Keratinocyte (primary cell): ENCODE data around the gene ZNF662. TPM values are rescaled to one million over a fixed set of nuclear protein-coding genes. Genes with fewer than 3 reads are reported as not detected.
A peak's percentile ranks its signal among the peaks of the same experiment; 100 is the strongest.

Experiments used
- DNase-seq: peaks from one replicate; pipeline ENCODE4 v3.0.0-alpha.2; 2011; ENCODE audit warnings: low read depth, missing footprints, low spot score
- FAIRE-seq: peaks from 2 replicates; lab custom pipeline; 2011; peaks lifted over from hg19 to GRCh38; lab: Jason Lieb, UNC
- H2AFZ ChIP-seq: 2 replicates; pipeline ENCODE4 v1.6.0; 2012; ENCODE audit warnings: low read length, control low read depth, inconsistent platforms; ENCODE audit not compliant: control insufficient read depth
- H3K27ac ChIP-seq: 2 replicates; pipeline ENCODE4 v1.5.1; 2011; ENCODE audit warnings: low read length; ENCODE audit not compliant: control insufficient read depth, insufficient read depth
- H3K27me3 ChIP-seq: 3 replicates; pipeline ENCODE4 v1.6.0; 2011; ENCODE audit warnings: low read length; ENCODE audit not compliant: control insufficient read depth, insufficient read depth; ENCODE audit errors: extremely low read depth
- H3K36me3 ChIP-seq, 2 experiments: 2 replicates in 1 of 2; 3 replicates in 1 of 2; pipeline ENCODE4 v1.5.1; 2011; ENCODE audit warnings: low read length in 2 of 2, mild to moderate bottlenecking in 1 of 2; ENCODE audit not compliant: control insufficient read depth in 2 of 2, insufficient read depth in 2 of 2; ENCODE audit errors: extremely low read depth in 1 of 2
- H3K4me1 ChIP-seq: 3 replicates; pipeline ENCODE4 v1.5.1; 2011; ENCODE audit warnings: low read length; ENCODE audit not compliant: control insufficient read depth, insufficient read depth; ENCODE audit errors: extremely low read depth
- H3K4me2 ChIP-seq: 3 replicates; pipeline ENCODE4 v1.6.0; 2011; ENCODE audit warnings: low read depth, low read length; ENCODE audit not compliant: control insufficient read depth, insufficient read depth; ENCODE audit errors: extremely low read depth
- H3K4me3 ChIP-seq, 3 experiments: fragments of 200-600 bp in 1 of 3; sonication (generic) in 1 of 3; 2 replicates in 2 of 3; 3 replicates in 1 of 3; pipeline ENCODE4 v1.5.1; 2011 to 2016; ENCODE audit warnings: low read length in 3 of 3, mild to moderate bottlenecking in 3 of 3, control low read depth in 2 of 3, inconsistent platforms in 1 of 3, low read depth in 1 of 3, mixed read lengths in 1 of 3, mixed run types in 1 of 3, moderate library complexity in 1 of 3; ENCODE audit not compliant: control insufficient read depth in 2 of 3, insufficient read depth in 2 of 3; ENCODE audit errors: extremely low read depth in 1 of 3
- H3K79me2 ChIP-seq: 2 replicates; pipeline ENCODE4 v1.6.0; 2012; ENCODE audit warnings: low read length; ENCODE audit not compliant: control insufficient read depth, insufficient read depth
- H3K9ac ChIP-seq: 3 replicates; pipeline ENCODE4 v1.6.0; 2011; ENCODE audit warnings: low read length; ENCODE audit not compliant: control insufficient read depth, insufficient read depth; ENCODE audit errors: extremely low read depth
- H3K9me1 ChIP-seq: 3 replicates; pipeline ENCODE4 v1.6.0; 2011; ENCODE audit warnings: low read length; ENCODE audit not compliant: control insufficient read depth, insufficient read depth; ENCODE audit errors: extremely low read depth
- H3K9me3 ChIP-seq: 2 replicates; pipeline ENCODE4 v1.5.1; 2012; ENCODE audit warnings: low read depth, low read length; ENCODE audit not compliant: control insufficient read depth
- H4K20me1 ChIP-seq: 3 replicates; pipeline ENCODE4 v1.6.0; 2011; ENCODE audit warnings: low read length; ENCODE audit not compliant: control insufficient read depth, insufficient read depth; ENCODE audit errors: extremely low read depth
- CTCF ChIP-seq, 3 experiments: IDR thresholded peaks in 1 of 3; conservative IDR thresholded peaks in 1 of 3; optimal IDR thresholded peaks in 1 of 3; 2 replicates in 2 of 3; 3 replicates in 1 of 3; pipeline versions ENCODE3 to v1.5.1; 2011; ENCODE audit warnings: low read length in 3 of 3, mild to moderate bottlenecking in 3 of 3, moderate library complexity in 2 of 3, control low read depth in 1 of 3, inconsistent platforms in 1 of 3; ENCODE audit not compliant: insufficient read depth in 2 of 3; ENCODE audit errors: extremely low read depth in 1 of 3
- EZH2 ChIP-seq: IDR thresholded peaks from one replicate; pipeline ENCODE4 v1.6.1; 2012; ENCODE audit warnings: inconsistent platforms, mild to moderate bottlenecking, low read length, moderate library complexity
- dilution Hi-C: fragments of 300-500 bp; cut with MboI; formaldehyde crosslinking; loops from one replicate; pipeline ENCODE4 v1.7.0; 2020; ENCODE audit warnings: low sequenced_read_pairs; ENCODE audit not compliant: extremely low pct_ligation_motif_present
- polyA plus RNA-seq, 5 experiments: library from polyadenylated mRNA; depleted of rRNA in 3 of 5; stranded (reverse) in 3 of 5; stranded (forward) in 1 of 5; unstranded in 1 of 5; fragments of >200 nt; gene quantifications; 1 replicate in 1 of 5; 2 replicates in 3 of 5; 3 replicates in 1 of 5; pipeline versions ENCODE4 v1.2.1 to v1.2.3, GENCODE V29; 2011 to 2012; ENCODE audit warnings: missing spikeins in 2 of 5, low read depth in 1 of 5, low replicate concordance in 1 of 5

ZNF662 gene
- polyA plus RNA-seq, 1 donor (not counting 4 experiments of a cell fraction or from before 2014, with no cell fraction given) = 1.4 TPM

- Histone ChIP-seq H3K27me3 (peaks cover 27% of the 10 kb centered on the region), H3K79me2 (no peaks in the 10 kb centered on the region), H3K27ac (no peak overlapping the region), H3K9me3 (no peaks in the 10 kb centered on the region), H4K20me1 (no peaks in the 10 kb centered on the region), H3K9me1 (no peaks in the 10 kb centered on the region), H3K36me3 (no peaks in the 10 kb centered on the region), H3K4me2 (peak overlapping the region; percentile 50), H3K9ac (no peak overlapping the region), H2AFZ (no peak overlapping the region), H3K4me1 (peaks cover 6% of the 10 kb centered on the region), H3K4me3 (peak overlapping the region in 1 of 3 experiments; percentile 60)
- TF ChIP-seq CTCF (optimal IDR thresholded peaks at IDR 0.05 in 1 of 3, IDR thresholded peaks at IDR 0.05 in 1 of 3, conservative IDR thresholded peaks at IDR 0.05 in 1 of 3; ENCODE audit: extremely low read depth in 1 of 3, insufficient read depth in 2 of 3, low read length in 3 of 3) (no peak), EZH2 (peak; percentile 80)
- DNase-seq (no peak), FAIRE-seq (no peak)
- dilution Hi-C loops = no loop called here
Observed at GRCh38 chr3:42906848-42907183, 874 bp downstream of the ZNF662 start.

GRCh38 chr3:42908675-42909074 is 2.7 kb downstream of the ZNF662 start:
- Histone ChIP-seq H3K9me3 (no peaks in the 10 kb centered on the region), H4K20me1 (no peaks in the 10 kb centered on the region), H3K36me3 (no peaks in the 10 kb centered on the region), H3K27me3 (peaks cover 27% of the 10 kb centered on the region), H3K27ac (no peak overlapping the region), H3K4me3 (no peak overlapping the region), H3K4me1 (peaks cover 6% of the 10 kb centered on the region), H3K4me2 (no peak overlapping the region), H2AFZ (no peak overlapping the region), H3K79me2 (no peaks in the 10 kb centered on the region), H3K9me1 (no peaks in the 10 kb centered on the region), H3K9ac (no peak overlapping the region)
- DNase-seq = no peak
- TF ChIP-seq CTCF (optimal IDR thresholded peaks at IDR 0.05 in 1 of 3, IDR thresholded peaks at IDR 0.05 in 1 of 3, conservative IDR thresholded peaks at IDR 0.05 in 1 of 3; ENCODE audit: extremely low read depth in 1 of 3, insufficient read depth in 2 of 3, low read length in 3 of 3) (no peak), EZH2 (no peak)
- no peak for FAIRE-seq
- dilution Hi-C loops = no loop called here
